ENCODE measurements around the gene LRRIQ3.

- TF ChIP-seq CTCF (conservative IDR thresholded peaks at IDR 0.05; ENCODE audit: low read depth, low read length) (no peak), RFX5 (IDR thresholded peaks at IDR 0.05; ENCODE audit: low read depth, low read length) (no peak), MXI1 (IDR thresholded peaks at IDR 0.05; ENCODE audit: borderline replicate concordance, low read depth, low read length) (no peak), RCOR1 (IDR thresholded peaks at IDR 0.05; ENCODE audit: insufficient replicate concordance, low read length) (no peak), MAZ (IDR thresholded peaks at IDR 0.05; ENCODE audit: borderline replicate concordance, low read depth, low read length) (no peak), CEBPB (IDR thresholded peaks at IDR 0.05; ENCODE audit: low read depth, low read length) (no peak), RAD21 (IDR thresholded peaks at IDR 0.05; ENCODE audit: low read length) (no peak), ELK1 (IDR thresholded peaks at IDR 0.05; ENCODE audit: borderline replicate concordance, low read depth, low read length) (no peak), BHLHE40 (IDR thresholded peaks at IDR 0.05; ENCODE audit: low read depth, low read length) (no peak), SMC3 (IDR thresholded peaks at IDR 0.05; ENCODE audit: low read depth, low read length) (no peak), POLR2A (IDR thresholded peaks at IDR 0.05; ENCODE audit: low read depth, low read length) (no peak), MAFK (IDR thresholded peaks at IDR 0.05; ENCODE audit: low read depth, low read length) (no peak)
Observed at GRCh38 chr1:74162333-74162732, 35.6 kb downstream of the LRRIQ3 start.
